A172 (cell line): Measurements from ENCODE around the gene GK. TPM values are rescaled to one million over a fixed set of nuclear protein-coding genes. Genes with fewer than 3 reads are reported as not detected.
"Not testable (repeated sequence)": the region's sequence is repeated elsewhere in the genome, so short reads cannot be mapped to it uniquely, and the experiment has no call there.

Experiments used
- DNase-seq: peaks from one replicate; pipeline ENCODE4 v3.0.0-alpha.2; 2015; ENCODE audit warnings: low spot score
- total RNA-seq: library from RNA; depleted of rRNA; stranded (reverse); fragments of >200 nt; shearing (Covaris generic); gene quantifications from 2 replicates; pipeline ENCODE4 v1.2.3, GENCODE V29; 2014

The GK gene
- total RNA-seq, 1 experiment from 2014 or later = 13.8 TPM

DNA sequence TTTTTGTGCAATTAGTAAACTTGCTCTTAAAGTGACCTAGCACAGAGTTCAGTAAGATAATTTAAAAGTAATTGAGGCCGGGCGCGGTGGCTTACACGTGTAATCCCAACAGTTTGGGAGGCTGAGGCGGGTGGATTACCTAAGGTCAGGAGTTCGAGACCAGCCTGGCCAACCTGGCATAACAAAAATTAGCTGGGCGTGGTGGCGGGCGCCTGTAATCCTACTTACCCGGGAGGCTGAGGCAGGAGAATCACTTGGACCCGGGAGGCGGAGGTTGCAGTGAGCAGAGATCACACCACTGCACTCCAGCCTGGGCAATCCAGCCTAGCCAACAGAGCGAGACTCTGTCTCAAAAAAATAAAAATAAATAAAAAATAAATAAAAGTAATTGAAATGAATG, 1.2 kb downstream of the GK start:
- DNase-seq = not testable (repeated sequence)

DNA sequence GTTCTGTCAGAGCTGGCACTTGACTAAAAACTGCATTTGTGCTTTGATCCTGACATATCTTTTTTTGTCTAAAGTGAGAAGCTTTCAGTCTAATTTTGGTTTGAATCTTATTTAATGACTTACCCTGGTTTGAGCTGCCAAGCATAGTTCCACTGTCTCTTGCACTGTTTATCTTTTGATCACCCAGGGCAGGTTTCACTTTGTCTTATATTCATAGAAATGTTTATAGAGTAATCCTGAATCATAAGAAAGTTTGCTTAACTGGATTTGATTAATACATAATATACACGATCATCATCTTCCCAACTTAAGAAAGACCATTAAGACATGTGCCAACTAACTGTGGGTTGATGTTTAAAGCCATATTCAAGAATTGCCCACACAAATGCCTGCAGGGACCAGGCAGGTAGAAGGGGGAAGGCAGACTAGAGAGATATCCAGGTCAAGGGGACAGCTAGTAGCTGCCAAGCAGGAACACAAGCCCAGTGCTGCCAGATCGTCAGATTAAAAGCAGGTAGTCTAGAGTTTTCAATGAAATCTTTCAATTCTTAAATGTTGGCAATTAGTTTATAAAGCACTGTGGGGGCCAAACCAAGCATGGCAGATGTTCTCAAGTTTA, 1.9 kb downstream of the GK start:
- DNase-seq = no peak

DNA sequence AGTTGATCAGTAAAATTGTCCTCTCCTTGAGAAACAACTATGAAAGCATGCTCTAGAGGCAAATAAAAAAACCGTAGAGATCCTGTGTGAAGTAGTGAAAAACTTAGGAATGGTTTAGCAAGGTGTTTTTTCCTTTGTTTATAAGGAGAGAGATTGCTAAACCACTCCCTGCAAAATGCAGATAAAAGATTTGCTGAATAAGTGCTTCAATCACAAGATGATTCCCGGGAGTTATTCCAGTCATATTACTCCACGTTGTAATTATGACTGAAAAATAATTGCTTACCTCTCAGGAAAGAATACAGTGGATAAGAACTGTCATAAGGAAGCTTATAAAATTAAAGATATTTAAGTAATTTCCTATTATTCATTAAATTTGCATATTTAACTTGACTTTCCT, 2.8 kb downstream of the GK start:
- no peak for DNase-seq

DNA sequence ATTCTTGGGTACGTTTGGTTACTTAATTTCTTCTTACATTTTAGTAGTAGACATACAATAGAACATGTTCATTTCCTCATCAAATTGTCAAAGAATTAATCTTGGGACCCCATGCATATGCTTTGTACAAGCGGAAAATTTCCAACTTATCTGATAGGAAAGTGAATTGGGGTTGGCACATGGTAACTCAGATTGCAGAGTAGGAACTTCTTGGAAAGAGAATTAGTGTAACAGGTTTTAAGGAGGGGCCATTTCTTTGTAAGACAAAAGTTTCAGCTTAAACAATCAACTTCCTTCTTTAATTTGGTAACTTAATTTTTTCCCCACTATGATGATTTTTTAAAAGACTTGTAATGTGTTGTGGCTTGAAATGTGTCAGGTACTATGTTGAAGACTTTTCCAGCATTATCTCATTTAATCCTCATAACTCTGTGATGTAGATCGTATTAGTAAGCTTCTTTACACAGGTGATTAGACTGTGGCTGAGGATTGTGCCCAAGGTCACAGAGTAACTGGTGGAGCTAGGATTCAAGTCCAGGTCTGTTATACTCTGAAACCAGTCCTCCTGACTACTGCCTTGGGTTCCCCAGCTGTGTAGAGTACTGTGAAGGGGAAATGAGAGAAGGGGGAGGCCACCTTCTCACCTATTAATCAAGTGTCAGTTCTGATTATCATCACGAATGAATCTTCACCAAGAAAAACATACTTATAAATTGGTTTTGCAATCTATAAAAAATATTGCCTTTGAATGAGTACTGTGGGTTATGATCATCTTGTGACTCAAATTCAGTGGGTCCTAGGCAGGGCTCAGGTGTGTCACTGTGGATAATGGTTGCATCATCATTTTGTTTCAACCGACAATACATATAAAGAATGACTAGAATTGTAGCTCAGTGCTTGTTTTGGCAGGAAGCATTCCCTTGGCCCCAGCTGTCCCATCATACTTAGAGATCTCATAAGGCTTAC, 4.3 kb downstream of the GK start:
- peak; percentile 4 for DNase-seq

- peak; percentile 83 for DNase-seq
Measured at GRCh38 chrX:30659421-30659820, 6.2 kb downstream of the GK start.

DNA sequence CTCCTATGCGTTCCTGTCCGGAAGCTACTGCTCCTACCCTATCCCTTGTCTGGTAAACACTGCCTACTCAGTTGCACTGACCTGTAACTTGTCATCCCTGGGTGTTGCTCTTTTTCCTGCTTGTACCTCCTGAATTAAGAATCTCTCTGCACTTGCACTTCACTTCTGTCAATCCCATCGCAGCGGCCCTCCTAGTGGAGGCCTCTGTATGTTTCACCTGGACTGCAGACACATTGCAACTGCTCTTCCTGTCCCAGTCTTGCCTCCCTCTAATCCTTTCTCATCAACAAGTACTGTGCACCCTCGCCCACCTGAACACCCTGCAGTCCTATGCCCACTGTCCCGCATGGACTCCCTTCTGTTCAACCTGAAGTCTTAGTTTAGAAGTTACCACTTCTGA, 8.0 kb downstream of the GK start:
- no peak for DNase-seq

- no peak for DNase-seq
Measured at GRCh38 chrX:30663322-30663721, 10.1 kb downstream of the GK start.

DNA sequence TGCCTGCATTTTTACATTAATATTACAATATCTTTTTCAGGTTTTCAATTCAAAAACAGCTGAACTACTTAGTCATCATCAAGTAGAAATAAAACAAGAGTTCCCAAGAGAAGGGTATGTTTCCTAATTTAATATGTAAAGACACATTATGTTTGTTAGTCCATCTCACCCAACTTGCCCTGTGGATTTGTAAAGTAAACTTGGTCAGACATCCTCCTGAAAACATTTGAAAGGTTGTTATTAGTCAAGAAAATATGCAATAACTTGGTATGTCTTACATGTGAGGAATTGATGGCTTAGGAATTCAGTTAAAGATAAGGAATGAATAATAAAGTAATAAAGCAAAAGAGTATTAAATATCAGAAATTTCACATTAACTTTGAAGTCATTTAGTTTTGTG, 12.2 kb downstream of the GK start:
- no peak for DNase-seq

DNA sequence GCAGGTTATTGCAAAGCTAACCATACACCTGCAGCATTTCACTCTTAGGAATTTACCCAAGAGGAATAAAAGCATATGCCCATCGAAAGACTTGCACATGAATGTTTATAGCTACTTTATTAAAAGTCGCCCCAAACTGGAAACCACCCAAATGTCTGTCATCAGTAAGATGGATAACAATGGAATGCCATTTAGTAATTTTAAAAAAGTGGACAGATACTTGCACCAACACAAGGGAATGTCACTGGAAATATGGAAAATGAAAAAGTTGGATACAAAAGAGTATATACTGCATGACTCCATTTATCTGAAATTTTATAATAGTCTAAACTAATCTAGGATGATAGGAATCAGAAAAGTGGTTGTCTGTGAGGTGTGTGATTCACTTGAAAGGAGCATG, 12.9 kb downstream of the GK start:
- DNase-seq = no peak

DNA sequence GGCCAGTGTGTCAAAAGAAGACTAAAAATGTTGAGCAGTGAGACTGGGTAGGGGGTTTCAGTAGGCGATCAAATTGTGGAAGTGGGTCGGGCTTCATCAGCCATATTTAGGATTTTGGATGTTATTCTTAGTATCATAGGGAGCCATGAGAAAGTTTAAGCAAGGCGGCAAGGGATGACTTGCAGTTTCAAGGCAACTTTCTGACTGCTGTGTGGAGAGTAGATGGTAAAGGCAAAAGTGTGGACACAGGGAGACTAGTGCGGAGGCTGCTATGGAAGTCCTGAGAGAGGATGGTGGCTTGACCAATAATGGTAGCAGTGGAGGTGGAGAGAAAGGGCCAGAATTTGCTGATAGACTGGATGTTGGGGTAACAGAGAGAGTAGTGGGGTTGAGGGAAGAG, 15.4 kb downstream of the GK start:
- DNase-seq = no peak

DNA sequence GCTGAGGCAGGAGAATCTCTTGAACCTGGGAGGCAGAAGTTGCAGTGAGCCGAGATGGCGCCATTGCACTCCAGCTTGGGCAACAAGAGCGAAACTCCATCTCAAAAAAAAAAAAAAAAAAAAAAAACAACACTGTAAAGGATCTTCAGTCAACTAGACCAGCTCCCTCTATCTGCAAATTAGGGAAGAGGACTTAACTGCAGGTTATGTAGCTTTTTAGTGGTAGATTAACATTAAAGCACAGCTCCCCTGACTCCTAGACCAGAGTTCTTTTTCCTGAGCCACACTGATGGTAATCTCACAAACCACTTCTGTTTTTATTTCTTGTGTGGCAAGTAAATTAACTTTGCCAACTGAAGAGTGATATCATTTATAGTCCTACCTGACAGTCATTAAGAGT, 18.0 kb downstream of the GK start:
- not testable (repeated sequence) for DNase-seq

GRCh38 chrX:30673127-30673796, 20.0 kb downstream of the GK start:
- DNase-seq = no peak

GRCh38 chrX:30673884-30674598, 20.8 kb downstream of the GK start:
- DNase-seq = no peak

GRCh38 chrX:30674799-30675198, 21.6 kb downstream of the GK start:
- no peak for DNase-seq

GRCh38 chrX:30679369-30679768, 26.1 kb downstream of the GK start:
- DNase-seq = no peak

DNA sequence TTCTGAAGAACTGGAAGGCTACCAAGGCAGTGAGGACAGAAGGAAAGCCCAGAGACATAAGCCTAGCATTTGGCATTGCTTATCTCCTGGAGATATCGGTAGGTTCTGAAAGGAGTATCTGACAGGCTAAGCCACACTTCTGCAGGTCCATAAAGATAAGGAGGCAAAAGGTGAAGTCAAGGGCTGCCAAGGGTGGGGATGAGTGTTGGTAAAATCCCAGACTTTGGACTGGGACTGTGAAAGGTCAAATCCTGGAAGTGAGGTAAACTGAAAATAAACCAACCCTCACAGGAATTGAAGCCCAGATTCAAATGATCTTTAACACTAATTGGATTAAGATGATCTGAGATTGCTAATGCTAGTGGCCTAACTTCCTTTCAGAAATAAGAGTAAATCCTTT, 27.4 kb downstream of the GK start:
- DNase-seq = no peak

GRCh38 chrX:30688641-30689040, 35.4 kb downstream of the GK start:
- no peak for DNase-seq

DNA sequence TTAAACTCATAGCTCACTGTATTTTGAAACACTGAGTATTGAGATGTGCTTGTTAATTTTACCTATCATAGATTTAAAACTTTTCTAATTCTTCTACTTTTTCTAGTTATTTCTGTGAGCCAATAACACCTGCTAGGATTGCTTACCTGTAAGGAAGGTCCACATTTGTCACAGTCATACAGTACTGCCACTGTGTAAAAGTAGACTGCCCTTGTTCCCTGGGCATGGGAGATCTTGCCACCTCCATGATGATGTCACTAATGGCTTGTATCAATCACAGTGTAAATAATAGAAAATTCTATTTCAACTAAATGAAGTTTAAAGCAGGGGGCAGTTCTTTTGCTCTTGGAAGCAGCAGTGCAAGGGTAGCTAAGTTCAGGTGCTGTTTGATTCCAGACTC, 35.9 kb downstream of the GK start:
- no peak for DNase-seq

GRCh38 chrX:30690330-30690729, 37.1 kb downstream of the GK start:
- no peak for DNase-seq

DNA sequence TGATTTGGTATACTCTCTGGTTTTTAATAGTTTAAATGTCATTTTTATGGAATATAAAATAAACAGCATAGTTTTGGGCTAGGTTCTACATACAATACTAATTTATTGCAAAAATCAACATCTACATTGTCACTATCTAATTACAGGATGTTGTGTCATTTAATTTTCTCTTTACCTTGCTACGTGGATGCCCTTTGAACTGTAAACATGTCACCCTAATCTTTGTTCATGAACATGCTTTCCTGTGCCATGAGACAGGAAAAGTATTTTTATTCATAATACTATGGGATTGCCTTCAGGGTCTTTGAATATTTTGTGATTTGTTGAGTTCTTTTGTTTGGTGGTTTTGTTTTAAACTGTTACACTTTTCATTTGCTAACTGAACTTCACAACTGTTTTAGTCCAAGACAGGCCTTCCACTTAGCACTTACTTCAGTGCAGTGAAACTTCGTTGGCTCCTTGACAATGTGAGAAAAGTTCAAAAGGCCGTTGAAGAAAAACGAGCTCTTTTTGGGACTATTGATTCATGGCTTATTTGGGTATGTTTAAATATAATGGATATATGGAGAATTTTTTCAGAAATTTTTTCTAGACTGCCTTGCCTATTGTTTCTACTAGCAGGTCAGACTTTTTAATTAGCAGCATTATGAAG, 40.9 kb downstream of the GK start:
- DNase-seq = no peak

DNA sequence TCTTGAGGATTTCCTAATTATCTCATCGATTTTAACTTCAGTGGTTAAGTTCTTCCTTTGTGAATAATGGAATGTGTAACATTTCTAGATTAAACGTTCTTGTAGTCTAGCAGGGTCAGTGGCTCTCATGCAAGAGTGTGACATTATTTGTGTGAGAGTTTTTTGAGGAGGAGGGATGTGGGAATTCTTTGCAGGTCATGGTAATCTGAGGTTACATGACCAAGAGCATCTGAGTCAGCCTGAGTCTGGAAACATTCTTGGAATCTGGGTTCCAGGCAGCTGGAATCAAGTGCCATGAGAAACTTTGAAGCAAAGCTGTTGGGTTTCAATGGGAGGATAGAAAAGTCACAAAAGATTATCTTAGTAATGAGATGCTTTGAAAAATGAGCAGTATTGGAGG, 49.5 kb downstream of the GK start:
- DNase-seq = peak; percentile 4
